ENCODE data around the gene MGAT2. TPM values are rescaled to one million over a fixed set of nuclear protein-coding genes. Genes with fewer than 3 reads are reported as not detected.

Gene MGAT2
- total RNA-seq, 1 experiment from 2014 or later: 22.9 TPM

DNA sequence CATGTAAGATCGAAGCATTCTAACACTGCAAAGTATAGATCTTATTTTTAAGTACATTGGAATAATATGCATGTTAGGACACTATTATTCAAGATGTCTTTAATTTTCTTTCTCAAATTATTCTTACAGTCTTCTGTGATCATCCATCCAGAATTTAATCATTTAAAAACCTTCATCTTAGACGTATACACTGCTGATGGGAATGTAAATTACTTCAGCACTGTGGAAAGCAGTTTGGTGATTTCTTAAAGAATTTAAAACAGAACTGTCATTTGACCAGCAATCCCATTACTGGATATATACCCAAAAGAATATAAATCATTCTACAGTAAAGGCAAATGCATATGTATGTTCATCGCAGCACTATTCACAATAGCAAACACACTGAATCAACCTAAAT is 31.2 kb upstream of the MGAT2 start:
- TF ChIP-seq CBX3 (IDR thresholded peaks at IDR 0.05; ENCODE audit: low read depth): no peak
- TF ChIP-seq SIN3A (IDR thresholded peaks at IDR 0.05; ENCODE audit: low read depth): no peak
- no peak for TF ChIP-seq YY1 (IDR thresholded peaks at IDR 0.05; ENCODE audit: extremely low read depth, insufficient replicate concordance, low read depth, low read length)
- no peak for TF ChIP-seq CEBPB (IDR thresholded peaks at IDR 0.05; ENCODE audit: low read depth)
- TF ChIP-seq RAD21 (IDR thresholded peaks at IDR 0.05; ENCODE audit: low read depth): no peak
- TF ChIP-seq SRF (IDR thresholded peaks at IDR 0.05; ENCODE audit: low read depth): no peak
- TF ChIP-seq SP1 (IDR thresholded peaks at IDR 0.05; ENCODE audit: low read depth): no peak
- TF ChIP-seq POLR2AphosphoS5 (IDR thresholded peaks at IDR 0.05; ENCODE audit: low read depth, low read length): no peak
- TF ChIP-seq JUND (IDR thresholded peaks at IDR 0.05): no peak
- no peak for TF ChIP-seq ELF1 (IDR thresholded peaks at IDR 0.05; ENCODE audit: borderline replicate concordance, low read depth)
- TF ChIP-seq, protein P1, sequence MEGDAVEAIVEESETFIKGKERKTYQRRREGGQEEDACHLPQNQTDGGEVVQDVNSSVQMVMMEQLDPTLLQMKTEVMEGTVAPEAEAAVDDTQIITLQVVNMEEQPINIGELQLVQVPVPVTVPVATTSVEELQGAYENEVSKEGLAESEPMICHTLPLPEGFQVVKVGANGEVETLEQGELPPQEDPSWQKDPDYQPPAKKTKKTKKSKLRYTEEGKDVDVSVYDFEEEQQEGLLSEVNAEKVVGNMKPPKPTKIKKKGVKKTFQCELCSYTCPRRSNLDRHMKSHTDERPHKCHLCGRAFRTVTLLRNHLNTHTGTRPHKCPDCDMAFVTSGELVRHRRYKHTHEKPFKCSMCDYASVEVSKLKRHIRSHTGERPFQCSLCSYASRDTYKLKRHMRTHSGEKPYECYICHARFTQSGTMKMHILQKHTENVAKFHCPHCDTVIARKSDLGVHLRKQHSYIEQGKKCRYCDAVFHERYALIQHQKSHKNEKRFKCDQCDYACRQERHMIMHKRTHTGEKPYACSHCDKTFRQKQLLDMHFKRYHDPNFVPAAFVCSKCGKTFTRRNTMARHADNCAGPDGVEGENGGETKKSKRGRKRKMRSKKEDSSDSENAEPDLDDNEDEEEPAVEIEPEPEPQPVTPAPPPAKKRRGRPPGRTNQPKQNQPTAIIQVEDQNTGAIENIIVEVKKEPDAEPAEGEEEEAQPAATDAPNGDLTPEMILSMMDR (IDR thresholded peaks at IDR 0.05 in 2 of 3, conservative IDR thresholded peaks at IDR 0.05 in 1 of 3; ENCODE audit: borderline replicate concordance in 1 of 3, insufficient read depth in 1 of 3, low read depth in 2 of 3, low read length in 2 of 3): no peak
- TF ChIP-seq, protein P2, sequence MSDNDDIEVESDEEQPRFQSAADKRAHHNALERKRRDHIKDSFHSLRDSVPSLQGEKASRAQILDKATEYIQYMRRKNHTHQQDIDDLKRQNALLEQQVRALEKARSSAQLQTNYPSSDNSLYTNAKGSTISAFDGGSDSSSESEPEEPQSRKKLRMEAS (IDR thresholded peaks at IDR 0.05): no peak
- no peak for TF ChIP-seq POLR2A (IDR thresholded peaks at IDR 0.05; ENCODE audit: borderline replicate concordance, extremely low read depth, insufficient read depth, insufficient read length)
- no peak for TF ChIP-seq FOSL1 (IDR thresholded peaks at IDR 0.05; ENCODE audit: low read depth)
- TF ChIP-seq, protein P3, sequence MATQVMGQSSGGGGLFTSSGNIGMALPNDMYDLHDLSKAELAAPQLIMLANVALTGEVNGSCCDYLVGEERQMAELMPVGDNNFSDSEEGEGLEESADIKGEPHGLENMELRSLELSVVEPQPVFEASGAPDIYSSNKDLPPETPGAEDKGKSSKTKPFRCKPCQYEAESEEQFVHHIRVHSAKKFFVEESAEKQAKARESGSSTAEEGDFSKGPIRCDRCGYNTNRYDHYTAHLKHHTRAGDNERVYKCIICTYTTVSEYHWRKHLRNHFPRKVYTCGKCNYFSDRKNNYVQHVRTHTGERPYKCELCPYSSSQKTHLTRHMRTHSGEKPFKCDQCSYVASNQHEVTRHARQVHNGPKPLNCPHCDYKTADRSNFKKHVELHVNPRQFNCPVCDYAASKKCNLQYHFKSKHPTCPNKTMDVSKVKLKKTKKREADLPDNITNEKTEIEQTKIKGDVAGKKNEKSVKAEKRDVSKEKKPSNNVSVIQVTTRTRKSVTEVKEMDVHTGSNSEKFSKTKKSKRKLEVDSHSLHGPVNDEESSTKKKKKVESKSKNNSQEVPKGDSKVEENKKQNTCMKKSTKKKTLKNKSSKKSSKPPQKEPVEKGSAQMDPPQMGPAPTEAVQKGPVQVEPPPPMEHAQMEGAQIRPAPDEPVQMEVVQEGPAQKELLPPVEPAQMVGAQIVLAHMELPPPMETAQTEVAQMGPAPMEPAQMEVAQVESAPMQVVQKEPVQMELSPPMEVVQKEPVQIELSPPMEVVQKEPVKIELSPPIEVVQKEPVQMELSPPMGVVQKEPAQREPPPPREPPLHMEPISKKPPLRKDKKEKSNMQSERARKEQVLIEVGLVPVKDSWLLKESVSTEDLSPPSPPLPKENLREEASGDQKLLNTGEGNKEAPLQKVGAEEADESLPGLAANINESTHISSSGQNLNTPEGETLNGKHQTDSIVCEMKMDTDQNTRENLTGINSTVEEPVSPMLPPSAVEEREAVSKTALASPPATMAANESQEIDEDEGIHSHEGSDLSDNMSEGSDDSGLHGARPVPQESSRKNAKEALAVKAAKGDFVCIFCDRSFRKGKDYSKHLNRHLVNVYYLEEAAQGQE (IDR thresholded peaks at IDR 0.05; ENCODE audit: low read depth): no peak
- no peak for TF ChIP-seq ZFX (IDR thresholded peaks at IDR 0.05)
- TF ChIP-seq TCF7L2 (IDR thresholded peaks at IDR 0.05; ENCODE audit: borderline replicate concordance, extremely low read depth, insufficient read depth, insufficient read length): no peak
- TF ChIP-seq ZNF274 (IDR thresholded peaks at IDR 0.05; ENCODE audit: low read depth, low read length): no peak
- TF ChIP-seq, protein P4, sequence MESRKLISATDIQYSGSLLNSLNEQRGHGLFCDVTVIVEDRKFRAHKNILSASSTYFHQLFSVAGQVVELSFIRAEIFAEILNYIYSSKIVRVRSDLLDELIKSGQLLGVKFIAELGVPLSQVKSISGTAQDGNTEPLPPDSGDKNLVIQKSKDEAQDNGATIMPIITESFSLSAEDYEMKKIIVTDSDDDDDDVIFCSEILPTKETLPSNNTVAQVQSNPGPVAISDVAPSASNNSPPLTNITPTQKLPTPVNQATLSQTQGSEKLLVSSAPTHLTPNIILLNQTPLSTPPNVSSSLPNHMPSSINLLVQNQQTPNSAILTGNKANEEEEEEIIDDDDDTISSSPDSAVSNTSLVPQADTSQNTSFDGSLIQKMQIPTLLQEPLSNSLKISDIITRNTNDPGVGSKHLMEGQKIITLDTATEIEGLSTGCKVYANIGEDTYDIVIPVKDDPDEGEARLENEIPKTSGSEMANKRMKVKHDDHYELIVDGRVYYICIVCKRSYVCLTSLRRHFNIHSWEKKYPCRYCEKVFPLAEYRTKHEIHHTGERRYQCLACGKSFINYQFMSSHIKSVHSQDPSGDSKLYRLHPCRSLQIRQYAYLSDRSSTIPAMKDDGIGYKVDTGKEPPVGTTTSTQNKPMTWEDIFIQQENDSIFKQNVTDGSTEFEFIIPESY (IDR thresholded peaks at IDR 0.05; ENCODE audit: extremely low read depth, insufficient replicate concordance, low read length): no peak
- TF ChIP-seq EZH2 (IDR thresholded peaks at IDR 0.05): no peak
- no peaks in the 10 kb centered on the region for H3K9me3 ChIP-seq (ENCODE audit: control insufficient read depth in 1 of 2, insufficient read depth in 1 of 2, low read depth in 1 of 2, low read length in 2 of 2)
- H3K79me2 ChIP-seq (ENCODE audit: insufficient read depth, low read length): peaks cover 19% of the 10 kb centered on the region
- H3K9ac ChIP-seq (ENCODE audit: low read length): no peak overlapping the region
- H3K27me3 ChIP-seq (ENCODE audit: insufficient read depth, low read length): no peaks in the 10 kb centered on the region
- BruUV-seq (replicated peaks): no TSS peak
- ChIA-PET POLR2A (no interaction called here), CTCF (no interaction called here), RAD21 (ENCODE audit: low non-redundant PET in 1 of 2, low total read pairs in 2 of 2, uncharacterized antibody in 2 of 2, unreplicated experiment in 2 of 2) (no interaction called here)
- ATAC-seq (no peak), DNase-seq (ENCODE audit: low read depth, low spot score) (no peak)
- H3K27ac ChIP-seq (ENCODE audit: low read depth, low read length): no peak overlapping the region
- H3K4me3 ChIP-seq (replicated peaks in 1 of 2; ENCODE audit: low read depth in 1 of 2, low read length in 2 of 2): no peak overlapping the region
- H2AFZ ChIP-seq (ENCODE audit: low read depth, low read length, poor library complexity, severe bottlenecking): no peak overlapping the region
- peaks cover 0 to 13% of the 10 kb centered on the region in 2 experiments; a peak in 2 of 4 replicates for H3K36me3 ChIP-seq (ENCODE audit: control insufficient read depth in 1 of 2, insufficient read depth in 2 of 2, low read length in 2 of 2)
- H3K9me2 ChIP-seq (ENCODE audit: insufficient read depth): no peaks in the 10 kb centered on the region
- peaks cover 6 to 15% of the 10 kb centered on the region in 2 experiments for H3K4me1 ChIP-seq (ENCODE audit: control insufficient read depth in 1 of 2, insufficient read depth in 2 of 2, low read length in 2 of 2)
- intact Hi-C loops (cut with micrococcal nuclease): no loop called here
- H4K20me1 ChIP-seq (ENCODE audit: insufficient read depth): no peaks in the 10 kb centered on the region; the same call in 1 of the 2 replicates
- H3K4me2 ChIP-seq (ENCODE audit: low read length): no peak overlapping the region
